CD4-positive, alpha-beta T cell treated with Interleukin-17A for 1 hour (primary cell): ENCODE results near the gene DNAJC1.
"Not testable (repeated sequence)": the region's sequence is repeated elsewhere in the genome, so short reads cannot be mapped to it uniquely, and the experiment has no call there.

Experiments
- DNase-seq: peaks from one replicate; pipeline ENCODE4 v3.0.0-alpha.2; 2020

Gene DNAJC1

DNA sequence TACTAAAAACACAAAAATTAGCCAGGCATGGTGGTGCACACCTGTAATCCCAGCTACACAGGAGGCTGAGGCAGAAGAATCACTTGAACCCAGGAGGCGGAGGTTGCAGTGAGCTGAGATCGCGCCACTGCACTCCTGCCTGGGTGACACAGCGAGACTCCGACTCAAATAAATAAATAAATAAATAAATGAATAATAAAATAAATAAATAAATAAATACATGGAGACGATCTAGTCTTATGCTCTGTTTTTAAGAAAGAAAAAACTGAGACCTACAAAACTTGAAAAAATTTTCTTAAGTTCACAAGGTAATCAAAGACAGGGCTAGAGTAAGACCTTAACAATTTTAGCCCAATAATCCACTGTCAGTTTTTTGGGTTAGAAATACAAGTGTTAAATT is 181.3 kb downstream of the DNAJC1 start:
- not testable (repeated sequence) for DNase-seq

- no peak for DNase-seq
Measured at GRCh38 chr10:21820952-21821351, 182.6 kb downstream of the DNAJC1 start.

DNA sequence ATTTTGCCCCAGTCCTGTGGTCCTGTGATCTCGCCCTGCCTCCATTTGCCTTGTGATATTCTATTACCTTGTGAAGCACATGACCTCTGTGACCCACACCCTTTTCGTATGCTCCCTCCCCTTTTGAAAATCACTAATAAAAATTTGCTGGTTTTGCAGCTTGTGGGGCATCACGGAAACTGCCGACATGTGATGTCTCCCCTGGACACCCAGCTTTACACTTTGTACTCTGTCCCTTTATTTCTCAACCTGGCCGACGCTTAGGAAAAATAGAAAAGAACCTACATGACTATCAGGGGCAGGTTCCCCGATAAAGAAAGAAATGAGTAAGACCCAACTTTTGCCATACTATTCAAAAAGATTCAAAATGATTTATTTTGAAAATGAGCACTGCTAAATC is 185.1 kb downstream of the DNAJC1 start:
- DNase-seq = not testable (repeated sequence)

DNA sequence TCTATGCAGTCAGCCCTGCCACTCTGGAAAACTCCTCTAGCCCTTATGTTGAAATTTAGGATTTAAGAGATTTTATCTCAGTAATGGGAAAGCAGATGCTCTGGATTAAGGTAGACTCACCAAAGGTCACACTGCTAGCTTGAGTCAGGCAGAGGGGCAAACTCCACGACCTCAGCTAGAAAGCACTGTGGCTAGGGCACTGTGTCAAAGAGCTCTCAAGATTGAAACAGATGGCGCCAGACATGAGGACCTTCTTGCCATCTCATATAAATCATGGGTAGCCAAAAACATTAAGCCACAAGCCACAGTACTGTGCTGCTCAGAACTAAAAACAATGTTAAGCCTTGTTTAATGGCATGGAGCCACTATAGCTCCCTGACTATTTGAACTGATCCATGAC is 188.7 kb downstream of the DNAJC1 start:
- DNase-seq = no peak

GRCh38 chr10:21813946-21814345 is 189.6 kb downstream of the DNAJC1 start:
- DNase-seq = no peak

- no peak for DNase-seq
Measured at GRCh38 chr10:21811245-21811585, 192.3 kb downstream of the DNAJC1 start.

DNA sequence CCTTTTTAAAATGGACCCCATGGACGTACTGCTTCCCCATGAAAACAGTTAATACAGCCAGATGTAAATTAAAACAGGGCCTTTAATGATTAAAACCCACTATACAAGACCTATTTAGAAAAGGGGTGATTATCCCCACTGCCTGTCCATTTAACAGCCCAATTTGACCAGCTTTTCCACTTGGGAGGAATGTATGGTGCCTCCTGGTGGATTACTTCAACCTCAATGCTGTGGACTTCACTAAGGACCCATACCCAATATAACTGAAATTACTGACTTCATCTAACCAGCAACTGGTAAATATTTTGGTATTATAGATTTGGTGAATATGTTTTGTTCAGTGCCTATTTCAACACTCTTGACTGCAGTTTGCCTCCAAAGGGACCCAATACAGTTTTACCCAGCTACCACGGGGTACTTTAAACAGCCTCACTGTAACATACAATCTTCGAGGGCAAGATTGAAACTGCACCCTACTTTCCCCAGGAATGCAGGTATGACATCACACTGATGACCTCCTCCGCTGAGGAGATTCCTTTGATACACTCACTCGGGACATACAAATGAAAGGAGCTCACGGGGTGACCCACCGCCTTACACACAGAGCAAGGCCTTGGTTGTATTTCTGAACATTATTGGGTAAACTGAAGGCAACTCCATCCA is 192.8 kb downstream of the DNAJC1 start:
- no peak for DNase-seq

DNA sequence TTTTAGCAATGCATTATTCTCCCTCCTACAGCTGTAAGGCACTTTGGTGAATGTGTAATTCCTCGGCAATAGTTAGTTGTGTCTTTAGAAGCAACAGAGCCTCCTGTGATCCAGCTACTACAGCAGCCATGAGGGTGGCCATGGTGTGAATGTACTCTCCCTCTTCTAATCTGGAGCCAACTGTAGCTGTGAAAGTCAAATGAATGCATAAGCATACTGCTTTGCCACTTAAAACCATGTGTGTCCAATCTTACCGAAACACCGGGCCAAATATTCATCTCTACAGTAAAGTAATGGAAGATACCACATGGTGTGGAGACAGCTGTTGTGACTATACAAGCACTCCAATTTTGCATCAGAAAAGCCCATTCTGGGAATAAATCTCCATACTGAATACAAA is 195.0 kb downstream of the DNAJC1 start:
- DNase-seq = no peak

GRCh38 chr10:21807180-21807579 is 196.3 kb downstream of the DNAJC1 start:
- DNase-seq = no peak

DNA sequence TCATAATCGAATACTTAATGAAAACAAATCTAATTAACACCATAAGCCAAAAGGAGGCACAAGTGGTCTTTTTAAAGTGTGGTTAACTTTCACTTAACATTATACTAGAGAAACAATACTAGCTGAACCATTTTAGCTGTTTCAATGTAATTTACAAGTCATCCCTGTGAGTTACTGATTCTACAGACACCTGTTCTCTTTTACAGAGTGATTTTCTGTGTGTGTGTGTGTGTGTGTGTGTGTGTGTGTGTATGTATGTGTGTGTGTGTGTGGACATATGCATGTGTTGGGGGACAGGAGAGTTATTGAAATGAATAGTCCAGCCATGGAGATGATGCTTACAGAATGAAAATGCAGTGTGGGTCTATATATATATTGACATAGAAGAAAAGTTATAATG is 200.2 kb downstream of the DNAJC1 start:
- DNase-seq = no peak

GRCh38 chr10:21801609-21802008 is 201.9 kb downstream of the DNAJC1 start:
- DNase-seq = no peak

DNA sequence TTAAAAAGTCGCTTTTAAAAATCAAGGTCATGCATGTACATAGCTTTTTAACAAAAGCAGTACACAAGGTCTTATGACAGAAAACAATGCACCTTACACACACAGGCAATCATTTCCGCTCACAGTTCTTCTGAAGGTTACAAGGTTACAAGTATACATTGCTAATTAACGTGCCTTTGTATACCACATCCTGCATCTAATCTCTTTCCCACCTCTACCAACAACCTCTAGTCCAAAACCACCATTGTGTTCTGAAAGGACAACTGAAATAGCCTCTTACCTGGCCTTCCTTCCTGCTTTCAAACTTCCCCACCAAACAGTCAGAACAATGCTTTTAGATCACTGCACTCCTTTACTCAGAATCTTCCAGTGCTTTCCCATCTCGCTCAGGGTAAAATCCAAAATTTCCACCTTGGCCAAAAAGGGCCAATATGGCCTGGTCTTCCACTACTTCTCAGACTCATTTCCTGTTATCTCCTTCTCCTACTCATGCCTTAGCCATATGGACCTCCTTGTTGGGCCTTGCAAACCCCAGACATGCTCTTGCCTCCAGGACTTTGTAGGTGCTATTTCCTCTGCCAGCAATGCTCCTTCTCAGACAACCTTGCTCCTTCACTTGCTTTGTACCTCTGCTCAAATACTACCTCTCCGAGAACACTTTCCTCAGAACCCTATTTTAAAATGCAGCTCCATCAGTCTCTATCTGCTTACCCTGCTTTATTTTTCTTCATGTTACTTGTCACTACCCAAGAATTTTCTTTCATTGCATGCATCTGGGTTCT is 205.4 kb downstream of the DNAJC1 start:
- DNase-seq = peak; percentile 10

GRCh38 chr10:21797533-21797932 is 206.0 kb downstream of the DNAJC1 start:
- no peak for DNase-seq

DNA sequence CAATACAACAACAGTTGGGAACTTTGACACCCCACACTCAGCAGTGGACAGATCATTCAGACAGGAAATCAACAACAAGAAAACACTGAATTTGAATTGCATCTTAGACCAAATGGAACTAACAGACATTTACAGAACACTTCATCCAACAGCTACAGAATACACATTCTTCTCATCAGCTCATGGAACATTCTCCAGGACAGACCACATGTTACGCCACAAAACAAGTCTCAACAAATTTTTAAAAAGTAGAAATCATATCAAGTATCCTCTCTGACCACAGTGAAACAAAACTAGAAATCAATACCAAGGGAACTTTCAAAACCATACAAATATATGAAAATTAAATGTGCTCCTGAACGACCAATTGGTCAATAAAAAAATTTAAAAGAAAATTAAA is 212.3 kb downstream of the DNAJC1 start:
- DNase-seq = no peak

DNA sequence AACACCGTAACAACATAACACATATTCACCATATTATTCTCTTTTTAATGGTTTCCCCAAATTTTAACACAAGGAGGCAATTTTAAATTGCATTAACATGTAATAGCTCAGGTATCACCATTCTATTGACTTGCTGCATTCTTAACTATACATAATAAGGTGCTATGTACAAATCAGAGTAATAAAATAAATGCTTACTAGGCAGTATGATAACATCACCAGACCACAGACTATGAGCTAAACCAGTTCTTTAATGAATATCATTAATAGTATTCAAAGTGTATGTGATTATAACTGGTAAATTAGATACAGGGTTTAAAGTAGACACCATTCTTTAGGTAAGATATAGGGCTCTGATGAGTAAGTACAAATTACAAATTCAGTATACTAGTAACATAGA is 226.6 kb downstream of the DNAJC1 start:
- no peak for DNase-seq

GRCh38 chr10:21771219-21771618 is 232.3 kb downstream of the DNAJC1 start:
- DNase-seq = no peak

DNA sequence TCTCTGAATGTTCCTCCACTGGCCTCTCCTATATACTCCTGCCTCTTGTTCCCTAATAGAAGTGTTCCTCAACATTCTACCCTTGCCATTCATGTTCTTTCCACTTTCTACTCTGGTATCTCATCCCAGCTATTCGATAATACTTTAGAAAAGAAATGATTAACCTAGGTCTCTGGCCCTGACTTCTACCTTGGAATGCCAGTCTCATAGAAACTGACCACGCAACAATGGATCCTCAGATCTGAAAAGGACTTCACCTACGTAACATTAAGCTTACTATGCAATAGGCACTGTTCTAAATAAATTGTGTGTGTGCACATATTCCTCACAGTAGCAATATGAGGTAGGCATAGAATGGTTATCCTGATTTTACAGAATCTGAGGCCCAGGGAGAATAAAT is 234.5 kb downstream of the DNAJC1 start:
- no peak for DNase-seq

- DNase-seq = peak; percentile 43
Measured at GRCh38 chr10:21764466-21765189, 238.9 kb downstream of the DNAJC1 start.

DNA sequence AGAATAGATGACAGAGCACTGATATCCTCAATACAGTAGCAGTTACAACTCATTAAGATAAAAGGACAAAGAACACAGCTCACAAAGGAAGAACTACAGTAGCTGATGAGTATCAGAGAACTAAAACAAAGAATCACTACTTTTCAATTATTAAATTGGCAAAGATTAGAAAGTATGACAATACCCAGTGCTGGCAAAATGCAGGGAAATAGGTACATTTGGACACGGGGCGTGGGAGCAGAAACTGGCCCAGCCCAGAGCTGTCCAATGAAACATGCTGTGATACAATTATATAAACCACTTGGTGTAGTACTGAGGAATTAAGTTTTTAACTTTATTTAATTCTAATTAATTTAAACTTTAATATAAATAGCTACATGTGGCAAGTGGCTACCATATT is 243.2 kb downstream of the DNAJC1 start:
- DNase-seq = no peak

- DNase-seq = no peak
Measured at GRCh38 chr10:21759232-21759631, 244.3 kb downstream of the DNAJC1 start.

GRCh38 chr10:21758696-21759095 is 244.8 kb downstream of the DNAJC1 start:
- no peak for DNase-seq

- DNase-seq = no peak
Measured at GRCh38 chr10:21758239-21758638, 245.3 kb downstream of the DNAJC1 start.

GRCh38 chr10:21757185-21757901 is 246.2 kb downstream of the DNAJC1 start:
- DNase-seq = no peak
